Measurements from ENCODE around the gene BEST1. TPM values are rescaled to one million over a fixed set of nuclear protein-coding genes. Genes with fewer than 3 reads are reported as not detected.

BEST1 gene
- total RNA-seq, 4 donors from 2014 or later: 33.2 to 53.2 (median 45.7) TPM

DNA sequence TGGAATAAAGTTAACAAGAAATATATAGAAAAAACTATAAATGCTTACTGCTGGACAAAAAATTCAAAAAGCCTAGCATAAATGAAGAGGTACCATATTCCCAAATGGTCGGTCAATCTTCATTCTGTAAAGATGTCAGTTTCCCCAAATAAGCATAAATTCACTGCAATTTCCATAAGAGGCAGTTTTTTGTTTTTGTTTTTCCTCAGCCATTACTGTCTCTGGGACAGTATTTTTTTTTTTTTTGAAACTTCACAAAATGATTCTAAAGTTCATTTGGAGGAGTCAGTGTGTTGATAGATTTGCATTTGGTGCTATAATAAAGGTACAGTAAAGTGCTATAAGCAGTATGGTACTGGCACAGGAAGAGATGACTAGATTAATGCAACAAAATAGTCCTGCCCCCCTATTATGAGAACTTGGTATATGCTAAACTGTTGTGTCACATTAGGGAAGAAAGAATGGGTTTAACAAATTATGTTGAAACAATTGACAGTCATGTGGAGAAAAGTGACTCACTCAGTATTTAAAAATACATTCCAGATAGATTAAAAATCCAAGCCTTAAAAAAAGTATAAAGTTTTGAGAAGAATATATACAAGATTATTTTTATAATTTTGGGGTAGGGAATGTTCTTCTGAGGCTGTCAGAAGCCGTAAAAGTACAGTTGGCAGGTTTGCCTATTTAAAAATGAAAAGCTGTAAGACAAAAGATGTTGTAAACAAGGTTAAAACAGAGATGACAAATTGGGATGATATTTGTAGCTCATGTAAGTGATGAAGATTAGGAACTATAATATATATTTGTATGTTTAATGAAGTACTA lies 19.9 kb downstream of the BEST1 start:
- 74 to 77% methylated on average over 2 of the region's 2 CpGs for WGBS, 2 donors
- H3K27ac ChIP-seq: peak overlapping the region; percentile 99 to 100 (median 100)
- no peaks in the 10 kb centered on the region for H3K27me3 ChIP-seq
- no peaks in the 10 kb centered on the region for H3K9me3 ChIP-seq
- no peak overlapping the region for H3K4me3 ChIP-seq
- DNase-seq (ENCODE audit: low spot score in 2 of 2): no peak
- H3K4me1 ChIP-seq: peaks cover 9 to 70% (median 65%) of the 10 kb centered on the region in 4 donors
- peaks cover 2 to 11% (median 4%) of the 10 kb centered on the region in 3 donors for H3K36me3 ChIP-seq
- TF ChIP-seq POLR2A (IDR thresholded peaks at IDR 0.05) (no peak), EP300 (IDR thresholded peaks at IDR 0.05) (peak; percentile 40 to 73), CTCF (IDR thresholded peaks at IDR 0.05) (peak in 2 of 5 experiments; percentile 11 to 12)

GRCh38 chr11:61971248-61972111 lies 21.3 kb downstream of the BEST1 start:
- no peaks in the 10 kb centered on the region for H3K36me3 ChIP-seq
- WGBS, 2 donors: 16 to 17% methylated on average over 16 of the region's 16 CpGs
- H3K9me3 ChIP-seq: no peaks in the 10 kb centered on the region
- H3K4me1 ChIP-seq: peaks cover 9 to 84% (median 59%) of the 10 kb centered on the region in 4 donors
- peak; percentile 97 to 98 for DNase-seq (ENCODE audit: low spot score in 2 of 2)
- H3K4me3 ChIP-seq: peak overlapping the region in 3 of 4 donors; percentile 3 to 24 (median 13)
- H3K27ac ChIP-seq: peak overlapping the region; percentile 99 to 100 (median 100)
- TF ChIP-seq POLR2A (IDR thresholded peaks at IDR 0.05) (peak; percentile 35 to 68), EP300 (IDR thresholded peaks at IDR 0.05) (peak; percentile 87 to 99), CTCF (IDR thresholded peaks at IDR 0.05) (no peak)
- no peaks in the 10 kb centered on the region for H3K27me3 ChIP-seq

DNA sequence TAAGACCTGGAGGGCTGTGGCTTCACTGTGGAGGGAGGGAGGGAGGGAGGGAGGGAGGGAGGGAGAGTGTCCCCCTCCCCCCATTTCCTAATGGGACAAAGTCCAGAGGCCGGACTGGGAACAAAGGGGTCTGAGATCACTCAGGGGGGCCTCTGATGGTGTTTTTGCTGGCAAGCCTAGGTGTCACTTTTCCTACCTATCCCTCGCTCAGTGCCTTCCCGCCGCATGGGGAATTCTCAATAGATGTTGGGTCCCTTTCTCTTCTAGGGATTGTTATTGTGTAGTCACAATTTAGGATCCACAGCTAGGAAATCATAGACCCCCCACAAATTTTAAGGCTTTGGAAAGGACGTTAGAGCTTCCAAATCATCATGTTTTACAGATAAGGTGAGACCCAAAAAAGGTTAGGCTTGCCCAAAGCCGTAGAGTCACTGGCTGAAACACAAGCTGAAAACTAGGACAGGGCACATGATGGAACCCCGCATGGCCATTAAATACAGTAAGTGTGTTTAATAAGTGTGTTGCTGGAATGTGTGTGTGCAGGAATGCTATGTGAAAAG lies 22.0 kb downstream of the BEST1 start:
- Histone ChIP-seq H3K9me3 (no peaks in the 10 kb centered on the region), H3K4me3 (peak overlapping the region in 2 of 4 donors; percentile 3 to 24), H3K4me1 (peaks cover 9 to 85% (median 59%) of the 10 kb centered on the region in 4 donors), H3K36me3 (no peaks in the 10 kb centered on the region), H3K27me3 (no peaks in the 10 kb centered on the region), H3K27ac (peak overlapping the region; percentile 99 to 100 (median 100))
- 39% methylated on average over 7 of the region's 7 CpGs for WGBS, 2 donors
- DNase-seq (ENCODE audit: low spot score in 2 of 2): no peak
- no peak for TF ChIP-seq CTCF (IDR thresholded peaks at IDR 0.05)
- TF ChIP-seq EP300 (IDR thresholded peaks at IDR 0.05): no peak
- no peak for TF ChIP-seq POLR2A (IDR thresholded peaks at IDR 0.05)

- TF ChIP-seq POLR2A (IDR thresholded peaks at IDR 0.05) (peak in 1 of 2 donors; percentile 13), EP300 (IDR thresholded peaks at IDR 0.05) (peak; percentile 80 to 86), CTCF (IDR thresholded peaks at IDR 0.05) (no peak)
- Histone ChIP-seq H3K4me3 (peak overlapping the region in 1 of 4 donors; percentile 24), H3K27ac (peak overlapping the region; percentile 99 to 100 (median 100)), H3K9me3 (no peaks in the 10 kb centered on the region), H3K4me1 (peaks cover 9 to 85% (median 59%) of the 10 kb centered on the region in 4 donors), H3K27me3 (no peaks in the 10 kb centered on the region), H3K36me3 (no peaks in the 10 kb centered on the region)
- no peak for DNase-seq (ENCODE audit: low spot score in 2 of 2)
- 37 to 47% methylated on average over 11 of the region's 11 CpGs for WGBS, 2 donors
Measured at GRCh38 chr11:61972672-61973475, 22.7 kb downstream of the BEST1 start.

Measured in tibial nerve (tissue), 4 donors.